GM19240 (cell line): ENCODE data around the gene COPZ2.
"Not testable (repeated sequence)": the region's sequence is repeated elsewhere in the genome, so short reads cannot be mapped to it uniquely, and the experiment has no call there.

Experiments
- DNase-seq: peaks from one replicate; pipeline ENCODE4 v3.0.0; 2011; ENCODE audit warnings: low spot score; ENCODE audit not compliant: insufficient read length

Gene COPZ2

GRCh38 chr17:48031966-48032365 lies 5.6 kb downstream of the COPZ2 start:
- no peak for DNase-seq

DNA sequence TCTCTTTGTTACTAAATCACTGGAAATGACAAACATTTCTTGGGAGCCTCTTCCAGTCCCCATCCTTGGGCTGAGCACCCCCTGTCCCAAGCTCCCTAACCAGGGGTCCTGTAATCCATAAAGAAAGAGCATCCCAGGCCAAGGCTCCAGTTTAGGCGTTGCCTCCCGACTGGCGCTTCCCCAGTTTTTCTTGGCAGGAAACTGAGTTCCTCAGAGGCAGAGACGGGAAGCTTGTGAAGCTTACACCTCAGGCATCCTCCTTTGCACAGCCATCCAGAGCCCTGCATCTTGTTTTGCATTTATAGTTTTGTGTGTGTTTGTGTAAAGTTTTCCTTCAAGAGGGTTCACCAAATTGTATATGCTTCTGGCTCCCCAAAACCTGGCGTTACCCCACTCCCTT lies 7.1 kb downstream of the COPZ2 start:
- no peak for DNase-seq

DNA sequence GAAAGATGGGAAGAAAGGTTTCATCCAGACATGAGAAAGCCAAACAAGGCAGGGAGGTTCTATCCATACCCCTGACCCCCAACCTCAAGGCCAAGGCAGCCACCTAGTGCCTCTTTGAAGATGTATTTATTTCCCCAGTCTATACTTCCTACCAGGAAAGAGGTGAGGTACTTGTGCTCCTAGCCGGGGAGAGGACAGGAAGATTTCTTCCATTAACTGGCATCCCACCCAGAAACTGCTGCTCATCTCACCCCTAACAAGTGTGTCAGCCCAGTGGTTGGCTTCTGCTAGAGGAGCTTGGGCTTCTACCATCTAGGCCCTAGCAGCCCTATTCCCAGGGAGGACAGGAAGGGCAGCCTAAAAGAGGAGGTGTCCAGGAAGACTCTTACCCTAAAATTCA lies 8.9 kb downstream of the COPZ2 start:
- DNase-seq: no peak

GRCh38 chr17:48027322-48027981 lies 10.1 kb downstream of the COPZ2 start:
- no peak for DNase-seq

- peak; percentile 73 for DNase-seq
Measured at GRCh38 chr17:48026502-48027321, 10.9 kb downstream of the COPZ2 start.

- DNase-seq: no peak
Measured at GRCh38 chr17:48025904-48026501, 11.6 kb downstream of the COPZ2 start.

- DNase-seq: peak; percentile 76
Measured at GRCh38 chr17:48025040-48025903, 12.3 kb downstream of the COPZ2 start.

DNA sequence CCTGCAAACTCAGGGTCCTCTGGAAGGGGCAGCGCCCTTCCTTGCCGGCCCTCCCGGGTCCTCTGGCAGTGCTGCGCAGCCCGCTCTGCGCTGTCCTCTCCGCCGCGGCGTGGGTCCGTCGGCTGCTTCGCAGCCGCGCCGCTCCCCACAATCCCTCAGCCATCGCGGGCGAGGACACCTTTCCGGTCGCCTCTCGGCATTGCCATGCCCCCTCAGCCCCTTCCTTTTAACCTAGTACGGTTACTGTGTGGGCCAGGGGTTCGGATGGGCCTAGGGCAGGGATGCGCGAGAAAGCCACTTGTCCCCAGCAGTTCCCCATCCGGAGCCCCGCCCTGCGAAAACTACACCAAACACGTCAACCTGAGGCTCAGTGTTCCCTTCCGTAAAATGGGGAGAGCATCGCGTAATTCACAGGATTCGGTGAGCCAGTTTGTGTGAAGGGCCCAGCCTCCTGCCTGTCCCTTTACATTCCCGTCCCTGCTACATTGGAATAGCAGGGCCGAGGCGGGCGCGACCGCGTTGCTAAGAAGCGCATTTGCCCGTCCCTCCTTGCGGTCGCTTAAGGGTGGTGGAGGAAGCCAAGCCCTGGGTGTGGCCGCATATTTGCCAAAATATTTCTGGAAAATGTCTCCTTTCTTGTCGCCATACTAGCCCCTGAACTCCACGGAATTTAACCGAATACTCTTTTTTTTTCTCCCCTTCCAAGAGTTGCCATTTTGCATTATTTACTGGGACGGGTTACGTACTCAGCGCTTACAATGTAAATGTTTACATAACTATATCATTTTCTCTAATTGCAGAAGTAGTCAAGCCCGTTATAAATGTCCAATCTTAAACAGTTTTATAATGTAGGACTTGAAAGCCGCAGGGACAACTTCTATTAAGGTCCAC lies 13.2 kb downstream of the COPZ2 start:
- DNase-seq: no peak

DNA sequence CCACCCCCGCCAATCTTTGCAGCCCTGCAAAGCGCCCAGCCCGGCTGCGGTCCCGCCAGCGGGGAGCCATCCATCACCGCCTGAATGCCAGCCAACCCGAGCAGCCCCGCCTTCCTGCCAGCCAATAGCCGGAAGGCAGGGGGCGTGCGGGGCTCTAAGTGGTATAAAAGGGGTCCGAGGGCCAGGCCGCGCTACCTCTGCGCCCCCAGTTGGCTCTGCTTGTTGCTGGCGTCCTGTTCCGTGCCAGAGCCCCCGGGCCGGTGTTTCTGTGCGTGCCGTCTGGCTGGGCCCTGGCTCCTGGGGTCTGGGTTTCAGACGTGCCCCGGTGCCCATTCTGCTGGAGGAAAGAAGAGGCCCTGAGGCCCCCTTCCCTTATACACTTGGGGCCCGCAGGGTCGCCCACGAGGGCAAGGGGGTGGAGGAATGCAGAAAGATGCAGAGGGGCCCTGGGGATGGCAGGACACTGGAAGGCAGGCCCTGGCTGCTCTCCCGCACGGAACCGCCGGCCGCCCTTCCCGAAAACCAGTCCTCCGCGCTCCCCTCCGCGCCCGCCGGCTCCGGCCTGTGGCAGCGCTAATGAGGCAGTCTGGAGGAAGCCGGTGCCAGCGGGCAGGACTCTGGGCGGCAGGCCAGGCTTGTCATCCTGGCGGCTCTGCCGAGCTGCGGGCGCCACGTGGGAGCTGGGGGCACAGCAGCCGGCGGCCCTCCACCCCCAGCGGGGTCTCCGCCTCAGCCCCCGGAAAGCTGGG lies 14.0 kb downstream of the COPZ2 start:
- DNase-seq: no peak

DNA sequence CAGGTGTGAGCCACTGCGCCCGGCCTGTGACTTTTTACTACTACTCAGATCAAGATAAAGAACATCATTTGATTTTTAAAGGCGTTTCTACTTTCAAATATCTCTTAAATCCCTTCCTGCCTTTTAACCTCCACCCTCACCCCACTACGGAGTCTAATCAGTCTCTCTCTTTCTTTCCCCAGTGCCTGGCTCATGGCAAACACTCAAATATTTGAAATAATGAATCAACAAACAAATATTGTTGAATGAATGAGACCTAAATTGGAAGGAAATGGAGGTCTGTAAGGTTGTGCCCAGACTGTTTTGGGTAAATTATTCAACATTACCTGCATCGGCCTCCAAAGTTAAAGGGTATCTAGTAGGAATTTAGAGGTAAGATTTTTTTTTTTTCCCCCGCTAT lies 14.7 kb downstream of the COPZ2 start:
- DNase-seq: no peak

GRCh38 chr17:48021934-48022333 lies 15.7 kb downstream of the COPZ2 start:
- no peak for DNase-seq

- DNase-seq: not testable (repeated sequence)
Measured at GRCh38 chr17:48017817-48018158, 19.8 kb downstream of the COPZ2 start.

GRCh38 chr17:48016112-48016511 lies 21.5 kb downstream of the COPZ2 start:
- no peak for DNase-seq

DNA sequence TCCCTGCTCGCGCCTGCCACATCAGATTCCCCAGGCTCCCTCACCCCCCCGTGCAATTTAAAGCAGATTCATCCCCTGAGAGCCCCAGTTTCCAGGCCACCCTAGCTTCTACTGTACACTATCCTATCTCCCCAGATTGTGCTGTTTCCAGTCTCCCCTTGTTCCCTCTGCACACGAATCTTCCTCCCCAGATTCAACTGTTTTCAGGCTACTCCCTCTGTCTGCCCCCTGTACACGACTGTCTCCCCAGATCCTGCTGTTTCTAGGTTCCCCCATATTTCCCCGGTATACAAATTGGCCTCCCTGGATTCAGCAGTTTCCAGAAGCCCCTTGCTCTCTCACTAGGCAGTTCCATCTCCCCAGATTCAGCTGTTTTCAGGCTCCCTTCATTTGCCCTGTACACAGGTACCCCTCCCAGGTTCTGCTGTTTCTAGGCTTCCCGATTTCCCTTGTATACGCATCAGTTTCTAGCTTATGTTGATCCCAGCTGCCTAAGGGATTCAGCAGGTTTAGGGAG lies 22.9 kb downstream of the COPZ2 start:
- no peak for DNase-seq

GRCh38 chr17:48013876-48014594 lies 23.6 kb downstream of the COPZ2 start:
- DNase-seq: no peak

GRCh38 chr17:48012654-48013053 lies 24.9 kb downstream of the COPZ2 start:
- no peak for DNase-seq

- peak; percentile 50 for DNase-seq
Measured at GRCh38 chr17:48012151-48012520, 25.5 kb downstream of the COPZ2 start.

GRCh38 chr17:48011405-48012150 lies 26.0 kb downstream of the COPZ2 start:
- DNase-seq: no peak
